ENCODE measurements around the gene TINCR.

DNA sequence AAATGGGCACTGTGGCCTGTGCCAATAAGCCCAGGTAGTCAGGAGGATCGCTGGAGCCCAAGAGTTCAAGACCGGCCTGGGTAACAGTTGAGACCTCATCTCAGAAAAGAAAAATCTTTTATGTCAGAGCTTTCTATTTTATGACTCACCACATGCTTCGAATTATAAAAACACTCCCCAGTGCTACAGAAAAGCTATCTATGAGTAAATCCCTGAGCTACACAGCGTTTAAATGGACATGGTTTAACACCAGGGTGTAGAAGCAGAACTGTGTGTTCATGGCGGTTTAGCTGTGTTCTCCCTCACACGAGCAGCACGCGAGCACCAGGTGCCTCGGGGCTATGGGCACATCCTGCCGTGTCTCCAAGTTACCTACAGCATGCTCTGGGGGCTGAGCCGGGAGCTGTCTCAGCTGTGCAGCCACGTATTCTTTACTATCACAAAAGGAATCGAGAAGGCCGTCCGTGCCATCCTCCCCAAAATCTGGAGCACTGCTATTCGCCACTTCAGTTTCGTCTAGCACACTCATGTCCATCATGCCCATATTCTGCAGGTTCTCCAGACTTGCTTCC lies 48.1 kb upstream of the TINCR start:
- TF ChIP-seq EZH2phosphoT487 (IDR thresholded peaks at IDR 0.05; ENCODE audit: low read length) = no peak
- TF ChIP-seq, protein P1, sequence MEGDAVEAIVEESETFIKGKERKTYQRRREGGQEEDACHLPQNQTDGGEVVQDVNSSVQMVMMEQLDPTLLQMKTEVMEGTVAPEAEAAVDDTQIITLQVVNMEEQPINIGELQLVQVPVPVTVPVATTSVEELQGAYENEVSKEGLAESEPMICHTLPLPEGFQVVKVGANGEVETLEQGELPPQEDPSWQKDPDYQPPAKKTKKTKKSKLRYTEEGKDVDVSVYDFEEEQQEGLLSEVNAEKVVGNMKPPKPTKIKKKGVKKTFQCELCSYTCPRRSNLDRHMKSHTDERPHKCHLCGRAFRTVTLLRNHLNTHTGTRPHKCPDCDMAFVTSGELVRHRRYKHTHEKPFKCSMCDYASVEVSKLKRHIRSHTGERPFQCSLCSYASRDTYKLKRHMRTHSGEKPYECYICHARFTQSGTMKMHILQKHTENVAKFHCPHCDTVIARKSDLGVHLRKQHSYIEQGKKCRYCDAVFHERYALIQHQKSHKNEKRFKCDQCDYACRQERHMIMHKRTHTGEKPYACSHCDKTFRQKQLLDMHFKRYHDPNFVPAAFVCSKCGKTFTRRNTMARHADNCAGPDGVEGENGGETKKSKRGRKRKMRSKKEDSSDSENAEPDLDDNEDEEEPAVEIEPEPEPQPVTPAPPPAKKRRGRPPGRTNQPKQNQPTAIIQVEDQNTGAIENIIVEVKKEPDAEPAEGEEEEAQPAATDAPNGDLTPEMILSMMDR (IDR thresholded peaks at IDR 0.05; ENCODE audit: low read length) = no peak
